Body of pancreas (tissue), 4 donors: ENCODE measurements around the gene RNASEH2C. TPM values are rescaled to one million over a fixed set of nuclear protein-coding genes. Genes with fewer than 3 reads are reported as not detected.
A peak's percentile ranks its signal among the peaks of the same experiment; 100 is the strongest.

ENCODE experiments used
- ATAC-seq: fragments of 150-250 bp; one replicate; pipeline ENCODE4 v1.9.1; 2016
- DNase-seq, 4 donors: peaks; one replicate each; pipeline ENCODE4 v3.0.0-alpha.2; 2019
- H3K27ac ChIP-seq, 4 donors: fragments of 200-600 bp; sonication (generic); 1 replicate in 3 of 4; 2 replicates in 1 of 4; pipeline versions ENCODE4 v1.5.1 to v1.6.1; 2016 to 2019; ENCODE audit warnings: mild to moderate bottlenecking in 1 of 4, mixed read lengths in 1 of 4, moderate library complexity in 1 of 4
- H3K27me3 ChIP-seq, 2 donors: fragments of 200-600 bp; sonication (generic); one replicate each; pipeline ENCODE4 v1.6.0; 2016; ENCODE audit warnings: mild to moderate bottlenecking in 1 of 2
- H3K36me3 ChIP-seq, 2 donors: fragments of 200-600 bp; sonication (generic); replicated peaks in 1 of 2; 2 replicates each; pipeline ENCODE4 v1.5.1; 2016; ENCODE audit warnings: low read depth in 2 of 2; ENCODE audit not compliant: insufficient read depth in 1 of 2
- H3K4me1 ChIP-seq: fragments of 200-600 bp; sonication (generic); one replicate; pipeline ENCODE4 v1.6.0; 2016
- H3K4me3 ChIP-seq, 2 donors: fragments of 200-600 bp; sonication (generic); 1 replicate in 1 of 2; 2 replicates in 1 of 2; pipeline ENCODE4 v1.5.1; 2016 to 2019
- H3K9me3 ChIP-seq, 3 donors: fragments of 200-600 bp; sonication (generic); 1 replicate in 2 of 3; 2 replicates in 1 of 3; pipeline ENCODE4 v1.5.1; 2016
- POLR2A ChIP-seq, 3 donors: fragments of 450-650 bp; IDR thresholded peaks; one replicate each; pipeline ENCODE4 v1.6.1; 2016; ENCODE audit warnings: antibody characterized with exemption in 3 of 3, mild to moderate bottlenecking in 2 of 3
- WGBS, 2 donors: methylation state at CpG; one replicate each; pipeline ENCODE4 v1.1.5; 2017; 5-methylcytosine and 5-hydroxymethylcytosine counted together
- intact Hi-C: fragments of 100-400 bp; cut with DNase I; formaldehyde crosslinking; loops from one replicate; pipeline ENCODE4 v1.15.1; 2023
- total RNA-seq, 2 donors: library from RNA; depleted of rRNA; stranded (reverse); fragments of >200 nt; gene quantifications; one replicate each; pipeline ENCODE4 v1.1.0, GENCODE V29; 2016
- TF ChIP-seq, protein P1 (sequence below), 7 experiments: fragments of 450-650 bp in 4 of 7; fragments of 200-600 bp in 3 of 7; sonication (generic) in 3 of 7; IDR thresholded peaks; one replicate each; pipeline ENCODE4 v1.5.1; 2016 to 2019; ENCODE audit warnings: antibody characterized with exemption in 7 of 7

Gene RNASEH2C
- total RNA-seq, 2 donors from 2014 or later = 45.4 to 112 TPM

DNA sequence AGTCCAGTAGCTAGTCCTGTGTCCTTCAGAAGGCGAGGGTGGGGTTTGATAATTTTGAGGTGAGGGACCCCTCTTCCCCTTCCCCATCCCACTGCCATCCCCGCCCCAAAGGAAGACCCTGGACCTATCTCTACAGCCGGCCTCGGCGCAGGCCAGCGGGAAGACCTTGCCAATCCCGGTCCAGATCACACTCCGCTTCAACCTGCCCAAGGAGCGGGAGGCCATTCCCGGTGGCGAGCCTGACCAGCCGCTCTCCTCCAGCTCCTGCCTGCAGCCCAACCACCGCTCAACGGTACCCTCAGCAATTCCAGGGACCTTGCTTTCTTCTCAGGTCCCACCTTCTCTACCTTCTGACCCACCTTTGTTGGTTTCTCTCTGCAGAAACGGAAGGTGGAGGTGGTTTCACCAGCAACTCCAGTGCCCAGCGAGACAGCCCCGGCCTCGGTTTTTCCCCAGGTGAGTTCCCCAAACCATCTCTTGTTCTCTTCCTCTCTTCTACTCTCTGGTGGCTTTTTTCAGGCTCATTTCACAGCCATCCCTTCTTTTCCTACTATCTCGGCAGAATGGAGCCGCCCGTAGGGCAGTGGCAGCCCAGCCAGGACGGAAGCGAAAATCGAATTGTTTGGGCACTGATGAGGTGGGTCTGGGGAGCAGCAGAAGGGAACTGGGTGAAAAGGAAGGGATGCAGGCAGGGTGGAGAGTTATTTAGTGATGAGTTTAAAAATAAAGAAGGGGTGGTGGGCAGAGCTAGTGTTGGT is 7.2 kb downstream of the RNASEH2C start:
- WGBS, 2 donors = 85 to 87% methylated on average over 24 of the region's 24 CpGs
- DNase-seq = no peak
- ATAC-seq = no peak
- H3K4me3 ChIP-seq = no peak overlapping the region
- intact Hi-C loops = no loop called here
- H3K27me3 ChIP-seq = no peaks in the 10 kb centered on the region
- peaks cover 0 to 38% of the 10 kb centered on the region in 2 donors for H3K36me3 ChIP-seq
- H3K27ac ChIP-seq = peak overlapping the region in 2 of 4 donors; percentile 94 to 98
- H3K4me1 ChIP-seq = peaks cover 26% of the 10 kb centered on the region
- TF ChIP-seq POLR2A (IDR thresholded peaks at IDR 0.05) = no peak
- TF ChIP-seq, protein P1, sequence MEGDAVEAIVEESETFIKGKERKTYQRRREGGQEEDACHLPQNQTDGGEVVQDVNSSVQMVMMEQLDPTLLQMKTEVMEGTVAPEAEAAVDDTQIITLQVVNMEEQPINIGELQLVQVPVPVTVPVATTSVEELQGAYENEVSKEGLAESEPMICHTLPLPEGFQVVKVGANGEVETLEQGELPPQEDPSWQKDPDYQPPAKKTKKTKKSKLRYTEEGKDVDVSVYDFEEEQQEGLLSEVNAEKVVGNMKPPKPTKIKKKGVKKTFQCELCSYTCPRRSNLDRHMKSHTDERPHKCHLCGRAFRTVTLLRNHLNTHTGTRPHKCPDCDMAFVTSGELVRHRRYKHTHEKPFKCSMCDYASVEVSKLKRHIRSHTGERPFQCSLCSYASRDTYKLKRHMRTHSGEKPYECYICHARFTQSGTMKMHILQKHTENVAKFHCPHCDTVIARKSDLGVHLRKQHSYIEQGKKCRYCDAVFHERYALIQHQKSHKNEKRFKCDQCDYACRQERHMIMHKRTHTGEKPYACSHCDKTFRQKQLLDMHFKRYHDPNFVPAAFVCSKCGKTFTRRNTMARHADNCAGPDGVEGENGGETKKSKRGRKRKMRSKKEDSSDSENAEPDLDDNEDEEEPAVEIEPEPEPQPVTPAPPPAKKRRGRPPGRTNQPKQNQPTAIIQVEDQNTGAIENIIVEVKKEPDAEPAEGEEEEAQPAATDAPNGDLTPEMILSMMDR (IDR thresholded peaks at IDR 0.05) = no peak
- H3K9me3 ChIP-seq = no peaks in the 10 kb centered on the region

- Histone ChIP-seq H3K4me3 (peak overlapping the region; percentile 61 to 66), H3K27me3 (no peaks in the 10 kb centered on the region), H3K9me3 (no peaks in the 10 kb centered on the region), H3K36me3 (peaks cover 0 to 36% of the 10 kb centered on the region in 2 donors), H3K27ac (peak overlapping the region; percentile 94 to 100 (median 98)), H3K4me1 (peaks cover 21% of the 10 kb centered on the region)
- TF ChIP-seq, protein P1 (IDR thresholded peaks at IDR 0.05) = no peak
- no peak for TF ChIP-seq POLR2A (IDR thresholded peaks at IDR 0.05)
- intact Hi-C loops = no loop called here
- ATAC-seq = no peak
- 23 to 26% methylated on average over 11 of the region's 11 CpGs for WGBS, 2 donors
- no peak for DNase-seq
These were observed 7.9 kb downstream of the RNASEH2C start for GRCh38 chr11:65712633-65713076.

- peak within 1 kb of the TSS; percentile 94 to 100 (median 98) for H3K27ac ChIP-seq
- H3K27me3 ChIP-seq = no peaks in the 10 kb centered on the region
- peaks cover 0 to 29% of the 10 kb centered on the region in 2 donors for H3K36me3 ChIP-seq
- TF ChIP-seq, protein P1 (IDR thresholded peaks at IDR 0.05) = peak; percentile 94 to 100 (median 99)
- TF ChIP-seq POLR2A (IDR thresholded peaks at IDR 0.05) = peak; percentile 70 to 95 (median 89)
- ATAC-seq (peak; percentile 91), DNase-seq (peak; percentile 99)
- WGBS, 2 donors = 0 to 1% methylated on average over 36 to 65 of the region's 65 CpGs
- intact Hi-C loops = no loop called here
- H3K9me3 ChIP-seq = no peaks in the 10 kb centered on the region
- peaks cover 21% of the 10 kb centered on the region for H3K4me1 ChIP-seq
- H3K4me3 ChIP-seq = peak within 1 kb of the TSS; percentile 61 to 66
These were observed 8.6 kb downstream of the RNASEH2C start, which contains the start of gene KAT5 for GRCh38 chr11:65711785-65712632. KAT5 (plus strand) TSS chr11:65712252; CDS start chr11:65712268, 16 bp downstream.

DNA sequence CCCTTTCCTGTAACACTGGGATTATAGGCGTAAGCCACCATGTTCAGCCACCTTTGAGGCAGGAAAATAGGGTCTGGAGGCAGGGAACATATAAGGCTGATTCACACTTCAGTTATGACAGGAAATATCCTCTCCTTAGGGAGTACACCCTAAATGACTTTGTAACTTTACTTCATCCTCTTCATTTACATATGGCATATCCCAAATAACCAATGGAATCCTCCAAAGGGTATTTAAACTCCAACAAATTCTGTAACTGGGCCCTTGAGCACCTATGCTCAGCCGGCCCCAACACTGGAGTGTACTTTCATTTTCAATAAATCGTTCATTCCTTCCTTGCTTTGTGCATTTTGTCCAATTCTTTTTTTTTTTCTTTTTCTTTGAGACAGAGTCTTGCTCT is 10.2 kb downstream of the RNASEH2C start:
- Histone ChIP-seq H3K9me3 (no peaks in the 10 kb centered on the region), H3K27ac (no peak overlapping the region), H3K4me3 (no peak overlapping the region), H3K36me3 (peaks cover 0 to 19% of the 10 kb centered on the region in 2 donors), H3K27me3 (no peaks in the 10 kb centered on the region), H3K4me1 (peaks cover 21% of the 10 kb centered on the region)
- DNase-seq (no peak), ATAC-seq (no peak)
- TF ChIP-seq POLR2A (IDR thresholded peaks at IDR 0.05) = no peak
- TF ChIP-seq, protein P1 (IDR thresholded peaks at IDR 0.05) = no peak
- 79 to 81% methylated on average over 3 of the region's 3 CpGs for WGBS, 2 donors
- intact Hi-C loops = no loop called here
